A673 (cell line): ENCODE measurements around the gene ITPKB. TPM values are rescaled to one million over a fixed set of nuclear protein-coding genes. Genes with fewer than 3 reads are reported as not detected.

Experiments used
- BruUV-seq: library from RNA; stranded (reverse); fragments of 400-500 nt; replicated peaks from 2 replicates; lab custom pipeline; 2021; lab: Mats Ljungman, UMichigan
- CTCF ChIA-PET: fragments of 300-600 bp; sonication (Branson Sonifier 250); formaldehyde crosslinking; loops from one replicate; lab custom pipeline; 2022; ENCODE audit warnings: antibody characterized with exemption; lab: Charles Lee
- POLR2A ChIA-PET: fragments of 300-600 bp; sonication (Branson Sonifier 250); formaldehyde crosslinking; loops from one replicate; lab custom pipeline; 2022; ENCODE audit warnings: antibody characterized with exemption; ENCODE audit not compliant: low non-redundant PET; lab: Charles Lee
- DNase-seq: peaks from one replicate; pipeline ENCODE4 v3.0.0-alpha.2; 2015; ENCODE audit warnings: low spot score
- H3K27ac ChIP-seq: fragments of 200-600 bp; sonication (generic); 2 replicates; pipeline ENCODE4 v1.5.1; 2016; ENCODE audit warnings: mixed run types, low read depth, mild to moderate bottlenecking, mixed read lengths, antibody characterized with exemption, low read length; ENCODE audit not compliant: poor library complexity, severe bottlenecking
- H3K27me3 ChIP-seq: fragments of 200-600 bp; sonication (generic); replicated peaks from 2 replicates; pipeline ENCODE4 v1.6.1; 2017; ENCODE audit warnings: mixed run types, low read depth, mild to moderate bottlenecking, mixed read lengths, antibody characterized with exemption, low read length; ENCODE audit not compliant: insufficient read depth, poor library complexity
- H3K36me3 ChIP-seq: fragments of 200-600 bp; sonication (generic); 2 replicates; pipeline ENCODE4 v1.6.1; 2016; ENCODE audit warnings: mixed run types, mild to moderate bottlenecking, mixed read lengths, antibody characterized with exemption, low read length; ENCODE audit not compliant: insufficient read depth, poor library complexity, severe bottlenecking
- H3K4me1 ChIP-seq: fragments of 200-600 bp; sonication (generic); 2 replicates; pipeline ENCODE4 v1.6.1; 2017; ENCODE audit warnings: mixed run types, mild to moderate bottlenecking, mixed read lengths, antibody characterized with exemption, low read length; ENCODE audit not compliant: insufficient read depth, poor library complexity, severe bottlenecking
- H3K4me3 ChIP-seq: fragments of 200-600 bp; sonication (generic); 2 replicates; pipeline ENCODE4 v1.5.1; 2016; ENCODE audit warnings: low read depth, mixed run types, mild to moderate bottlenecking, mixed read lengths, low read length; ENCODE audit not compliant: poor library complexity, severe bottlenecking
- H3K9me3 ChIP-seq: fragments of 200-600 bp; sonication (generic); 2 replicates; pipeline ENCODE4 v1.6.1; 2016; ENCODE audit warnings: mixed run types, low read depth, mild to moderate bottlenecking, mixed read lengths, antibody characterized with exemption, low read length; ENCODE audit not compliant: poor library complexity, severe bottlenecking
- CTCF ChIP-seq: fragments of 300-800, 200-600 bp; sonication (generic); conservative IDR thresholded peaks from 2 replicates; pipeline ENCODE4 v1.5.1; 2017; ENCODE audit warnings: low read depth, mild to moderate bottlenecking, antibody characterized with exemption, low read length, moderate library complexity, mixed read lengths
- EZH2 ChIP-seq: fragments of 200-600 bp; sonication (generic); IDR thresholded peaks from 2 replicates; pipeline ENCODE4 v1.6.1; 2017; ENCODE audit warnings: borderline replicate concordance, low read depth, mild to moderate bottlenecking, mixed read lengths, antibody characterized with exemption, low read length; ENCODE audit not compliant: poor library complexity, severe bottlenecking
- intact Hi-C: fragments of 100-400 bp; cut with micrococcal nuclease; formaldehyde crosslinking; loops from one replicate; pipeline ENCODE4 v1.10.0; 2022; ENCODE audit not compliant: unreplicated experiment
- total RNA-seq: library from RNA; stranded (reverse); gene quantifications from 2 replicates; pipeline ENCODE4 v1.2.3, GENCODE V29; 2021

Gene ITPKB
- total RNA-seq, 1 experiment from 2014 or later, result 14.1 TPM

- TF ChIP-seq EZH2 (no peak), CTCF (no peak)
- Histone ChIP-seq H3K27ac (no peak overlapping the region), H3K4me1 (no peaks in the 10 kb centered on the region), H3K36me3 (no peaks in the 10 kb centered on the region), H3K4me3 (no peak overlapping the region), H3K9me3 (no peaks in the 10 kb centered on the region), H3K27me3 (no peaks in the 10 kb centered on the region)
- ChIA-PET CTCF (interaction anchor here (0.5 kb wide), 1 partner anchor 1874 kb away, joined by 7 read pairs; no protein-coding TSS in a partner anchor), POLR2A (interaction anchor here (0.7 kb wide), 1 partner anchor 125 kb away, joined by 5 read pairs; no protein-coding TSS in a partner anchor)
- intact Hi-C loops, result no loop called here
- no peak for DNase-seq
- BruUV-seq, result no TSS peak
These were observed 39.6 kb upstream of the ITPKB start for GRCh38 chr1:226778657-226779058.

DNA sequence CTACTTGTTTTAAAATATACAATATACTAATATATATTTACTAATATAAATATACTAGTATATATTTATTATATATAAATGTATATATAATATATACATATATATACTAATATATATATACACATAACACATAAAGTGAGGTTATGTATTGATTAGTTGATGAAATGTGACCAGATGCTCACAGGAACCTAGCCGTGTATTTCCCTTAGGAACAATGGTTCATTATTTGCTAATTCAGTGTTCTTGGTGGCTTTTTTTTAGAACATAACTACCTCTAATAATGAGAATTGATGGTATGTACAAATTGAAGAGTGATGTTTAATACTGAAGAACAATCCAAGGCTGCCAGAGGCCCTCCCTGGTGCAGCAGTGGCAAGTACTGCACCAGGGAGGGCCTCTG lies 37.9 kb upstream of the ITPKB start:
- H3K4me3 ChIP-seq, result no peak overlapping the region
- DNase-seq, result no peak
- no peaks in the 10 kb centered on the region for H3K4me1 ChIP-seq
- no peaks in the 10 kb centered on the region for H3K9me3 ChIP-seq
- BruUV-seq, result no TSS peak
- ChIA-PET POLR2A (no interaction called here), CTCF (no interaction called here)
- H3K27ac ChIP-seq, result no peak overlapping the region
- TF ChIP-seq CTCF (no peak), EZH2 (no peak)
- H3K36me3 ChIP-seq, result no peaks in the 10 kb centered on the region
- H3K27me3 ChIP-seq, result no peaks in the 10 kb centered on the region
- intact Hi-C loops, result no loop called here

DNA sequence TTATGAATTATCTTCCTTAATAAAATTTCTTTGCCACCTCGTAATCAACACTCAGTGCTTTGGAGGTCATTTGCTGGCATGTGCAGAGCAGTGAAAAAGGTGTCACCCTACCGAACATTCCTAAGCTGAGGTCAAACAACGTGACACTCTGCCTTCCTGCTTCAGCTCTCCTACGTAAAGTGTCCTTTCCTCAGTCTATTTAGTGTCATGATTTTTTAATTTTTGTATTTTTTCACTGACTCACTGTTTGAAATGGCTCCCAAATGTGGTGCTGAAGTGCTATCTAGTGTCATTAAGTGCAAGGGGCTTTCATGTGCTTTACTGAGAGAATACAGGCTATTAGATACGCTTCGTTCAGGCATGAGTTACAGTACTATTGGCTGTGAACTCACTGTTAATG lies 37.0 kb upstream of the ITPKB start:
- no peak for TF ChIP-seq EZH2
- no peak for TF ChIP-seq CTCF
- no TSS peak for BruUV-seq
- intact Hi-C loops, result no loop called here
- Histone ChIP-seq H3K4me1 (no peaks in the 10 kb centered on the region), H3K27ac (no peak overlapping the region), H3K27me3 (no peaks in the 10 kb centered on the region), H3K4me3 (no peak overlapping the region), H3K36me3 (no peaks in the 10 kb centered on the region), H3K9me3 (no peaks in the 10 kb centered on the region)
- no peak for DNase-seq
- ChIA-PET CTCF (no interaction called here), POLR2A (no interaction called here)
